PC-9 (cell line): ENCODE data around the gene FBP1. TPM values are rescaled to one million over a fixed set of nuclear protein-coding genes. Genes with fewer than 3 reads are reported as not detected.
"Not testable (repeated sequence)": the region's sequence is repeated elsewhere in the genome, so short reads cannot be mapped to it uniquely, and the experiment has no call there.

ENCODE experiments used
- BruUV-seq: library from RNA; stranded (reverse); fragments of 400-500 nt; replicated peaks from 2 replicates; lab custom pipeline; 2021; lab: Mats Ljungman, UMichigan
- CTCF ChIA-PET: fragments of 300-600 bp; sonication (Branson Sonifier 250); formaldehyde crosslinking; loops from one replicate; lab custom pipeline; 2022; ENCODE audit warnings: antibody characterized with exemption; lab: Charles Lee
- POLR2A ChIA-PET: fragments of 300-600 bp; sonication (Branson Sonifier 250); formaldehyde crosslinking; loops from one replicate; lab custom pipeline; 2022; ENCODE audit warnings: antibody characterized with exemption; ENCODE audit not compliant: unreplicated experiment; lab: Charles Lee
- DNase-seq, 2 experiments: peaks; one replicate each; pipeline versions ENCODE4 v3.0.0 to v3.0.0-alpha.2; 2015 to 2022; ENCODE audit warnings: mixed read lengths in 1 of 2
- H2AFZ ChIP-seq: fragments of 200-600 bp; sonication (generic); 2 replicates; pipeline ENCODE4 v1.8.1; 2017; ENCODE audit warnings: antibody characterized with exemption
- H3F3A ChIP-seq: fragments of 200-600 bp; sonication (generic); 2 replicates; pipeline ENCODE4 v1.8.1; 2017; ENCODE audit warnings: antibody characterized with exemption, mild to moderate bottlenecking, low read depth; ENCODE audit not compliant: insufficient read depth
- H3K27ac ChIP-seq: fragments of 200-600 bp; sonication (generic); 2 replicates; pipeline ENCODE4 v1.6.1; 2016; ENCODE audit warnings: mixed run types
- H3K27me3 ChIP-seq: fragments of 200-600 bp; sonication (generic); 2 replicates; pipeline ENCODE4 v1.6.1; 2016; ENCODE audit warnings: low read depth, mixed run types; ENCODE audit not compliant: insufficient read depth
- H3K36me3 ChIP-seq: fragments of 200-600 bp; sonication (generic); 2 replicates; pipeline ENCODE4 v1.6.1; 2016; ENCODE audit warnings: low read depth, mixed run types
- H3K4me1 ChIP-seq: fragments of 200-600 bp; sonication (generic); replicated peaks from 2 replicates; pipeline ENCODE4 v1.6.1; 2016; ENCODE audit warnings: mixed run types; ENCODE audit not compliant: insufficient read depth
- H3K4me2 ChIP-seq: fragments of 200-600 bp; sonication (generic); 2 replicates; pipeline ENCODE4 v1.6.1; 2017; ENCODE audit warnings: mixed run types
- H3K4me3 ChIP-seq: fragments of 200-600 bp; sonication (generic); 2 replicates; pipeline ENCODE4 v1.6.1; 2016; ENCODE audit warnings: mixed run types
- H3K79me2 ChIP-seq: fragments of 200-600 bp; sonication (generic); 2 replicates; pipeline ENCODE4 v1.6.1; 2017; ENCODE audit warnings: low read depth, mixed run types
- H3K9me2 ChIP-seq: fragments of 200-600 bp; sonication (generic); 2 replicates; pipeline ENCODE4 v1.8.1; 2017; ENCODE audit warnings: mild to moderate bottlenecking; ENCODE audit not compliant: insufficient read depth
- H3K9me3 ChIP-seq: fragments of 200-600 bp; sonication (generic); 2 replicates; pipeline ENCODE4 v1.8.1; 2016; ENCODE audit warnings: low read depth; ENCODE audit not compliant: insufficient read depth
- H4K20me1 ChIP-seq: fragments of 200-600 bp; sonication (generic); 2 replicates; pipeline ENCODE4 v1.8.1; 2017; ENCODE audit not compliant: insufficient read depth
- EZH2 ChIP-seq: fragments of 200-600 bp; sonication (generic); IDR thresholded peaks from 2 replicates; pipeline ENCODE4 v1.8.0; 2017; ENCODE audit warnings: antibody characterized with exemption, low read depth
- intact Hi-C: fragments of 100-400 bp; cut with micrococcal nuclease; formaldehyde crosslinking; loops from one replicate; pipeline ENCODE4 v1.10.0; 2022; ENCODE audit not compliant: unreplicated experiment
- total RNA-seq: library from RNA; stranded (reverse); gene quantifications from 2 replicates; pipeline ENCODE4 v1.2.3, GENCODE V29; 2021
- TF ChIP-seq, protein P1 (sequence below): fragments of 200-600 bp; sonication (generic); conservative IDR thresholded peaks from 2 replicates; pipeline ENCODE4 v1.6.1; 2017; ENCODE audit warnings: mixed run types, antibody characterized with exemption, mild to moderate bottlenecking, moderate library complexity

The FBP1 gene
- total RNA-seq, 1 experiment from 2014 or later, result 34.9 TPM

DNA sequence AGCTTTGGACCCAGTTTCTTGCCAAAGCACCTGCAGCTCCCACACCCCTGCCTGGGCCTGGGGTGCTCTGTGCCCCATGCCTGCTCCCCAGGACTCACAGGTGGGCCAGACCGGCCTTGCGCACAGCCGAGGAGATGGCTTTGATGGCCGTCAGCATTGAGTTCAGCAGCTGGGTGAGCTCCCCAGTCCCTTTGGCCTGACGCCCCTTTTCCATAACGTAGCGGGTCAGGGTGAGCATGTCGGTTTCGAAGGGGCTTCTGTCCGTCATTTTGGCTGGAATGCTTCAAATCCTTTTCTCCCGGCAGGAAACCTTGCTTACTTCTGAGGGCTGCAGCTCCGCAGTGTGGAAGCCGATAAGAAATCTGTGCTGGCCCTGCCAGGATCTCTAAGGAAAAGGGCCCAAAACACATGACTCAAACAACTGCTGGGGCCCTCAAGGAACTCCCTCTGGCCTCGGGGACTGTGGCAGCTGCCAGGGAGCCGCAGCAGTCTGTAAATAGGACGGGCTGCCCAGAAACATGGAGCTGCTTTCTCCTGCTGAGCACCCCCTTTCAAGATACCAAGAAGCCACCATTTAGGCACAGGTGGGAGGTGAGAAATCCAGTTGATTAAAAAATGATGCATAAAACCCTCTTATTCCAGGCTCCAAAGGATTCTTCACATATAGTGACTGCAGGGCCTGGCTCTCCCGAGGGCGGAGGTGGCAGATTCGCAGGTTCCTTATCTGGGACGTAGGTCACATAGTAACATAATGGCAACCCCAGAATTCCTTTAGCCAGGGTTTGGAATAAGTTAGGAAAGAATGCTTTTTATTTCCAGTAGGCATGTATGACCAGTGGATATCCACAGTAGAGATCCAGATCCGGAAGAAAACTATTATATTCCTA is 45.6 kb downstream of the FBP1 start, which contains the start of gene FBP2:
Gene FBP2 (minus strand): TSS at position 366 of the 887 bp plus-strand sequence. CDS start 98 bp downstream, at position 268.
- no TSS peak for BruUV-seq
- CTCF ChIA-PET, result interaction anchor here (0.5 kb wide), 1 partner anchor 66 kb away, joined by 3 read pairs; no protein-coding TSS in a partner anchor
- H3K27me3 ChIP-seq, result no peaks in the 10 kb centered on the region

DNA sequence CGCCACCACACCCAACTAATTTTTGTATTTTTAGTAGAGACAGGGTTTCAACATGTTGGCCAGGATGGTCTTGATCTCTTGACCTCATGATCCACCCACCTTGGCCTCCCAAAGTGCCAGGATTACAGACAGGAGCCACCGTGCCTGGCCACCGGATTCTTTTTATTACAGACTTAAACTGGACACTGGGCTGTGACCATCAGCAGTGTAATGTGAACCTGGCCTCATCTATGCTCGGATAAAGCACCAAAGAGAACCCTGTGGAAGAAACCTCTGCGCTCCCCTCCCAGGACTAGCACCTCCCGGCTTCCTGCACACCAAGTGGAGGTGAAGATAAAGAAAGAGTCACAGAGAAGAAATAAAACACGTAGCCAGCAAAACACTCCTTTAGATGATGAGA is 46.6 kb downstream of the FBP1 start:
- H2AFZ ChIP-seq, H3K79me2 ChIP-seq, H3K27me3 ChIP-seq, BruUV-seq, H3K27ac ChIP-seq, CTCF ChIA-PET, POLR2A ChIA-PET, H3K4me3 ChIP-seq, H3K9me3 ChIP-seq, H3K4me2 ChIP-seq, DNase-seq, H3K36me3 ChIP-seq, H4K20me1 ChIP-seq, H3F3A ChIP-seq, H3K9me2 ChIP-seq, H3K4me1 ChIP-seq, intact Hi-C loops: not testable (repeated sequence)

More for the DNA sequence above, 45.6 kb downstream of the FBP1 start, which contains the start of gene FBP2:
- no peaks in the 10 kb centered on the region for H3K9me3 ChIP-seq
- no peak for DNase-seq
- POLR2A ChIA-PET, result interaction anchor here (0.5 to 0.6 kb wide), 2 partner anchors 1020 kb away, joined by 3 to 12 read pairs; no protein-coding TSS in a partner anchor
- no peak within 1 kb of the TSS for H3K4me3 ChIP-seq
- no peaks in the 10 kb centered on the region for H3F3A ChIP-seq
- H3K79me2 ChIP-seq, result no peaks in the 10 kb centered on the region
- TF ChIP-seq, protein P1, sequence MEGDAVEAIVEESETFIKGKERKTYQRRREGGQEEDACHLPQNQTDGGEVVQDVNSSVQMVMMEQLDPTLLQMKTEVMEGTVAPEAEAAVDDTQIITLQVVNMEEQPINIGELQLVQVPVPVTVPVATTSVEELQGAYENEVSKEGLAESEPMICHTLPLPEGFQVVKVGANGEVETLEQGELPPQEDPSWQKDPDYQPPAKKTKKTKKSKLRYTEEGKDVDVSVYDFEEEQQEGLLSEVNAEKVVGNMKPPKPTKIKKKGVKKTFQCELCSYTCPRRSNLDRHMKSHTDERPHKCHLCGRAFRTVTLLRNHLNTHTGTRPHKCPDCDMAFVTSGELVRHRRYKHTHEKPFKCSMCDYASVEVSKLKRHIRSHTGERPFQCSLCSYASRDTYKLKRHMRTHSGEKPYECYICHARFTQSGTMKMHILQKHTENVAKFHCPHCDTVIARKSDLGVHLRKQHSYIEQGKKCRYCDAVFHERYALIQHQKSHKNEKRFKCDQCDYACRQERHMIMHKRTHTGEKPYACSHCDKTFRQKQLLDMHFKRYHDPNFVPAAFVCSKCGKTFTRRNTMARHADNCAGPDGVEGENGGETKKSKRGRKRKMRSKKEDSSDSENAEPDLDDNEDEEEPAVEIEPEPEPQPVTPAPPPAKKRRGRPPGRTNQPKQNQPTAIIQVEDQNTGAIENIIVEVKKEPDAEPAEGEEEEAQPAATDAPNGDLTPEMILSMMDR, result no peak
- TF ChIP-seq EZH2, result no peak
- intact Hi-C loops, result no loop called here
- H3K4me1 ChIP-seq, result no peaks in the 10 kb centered on the region
- no peak within 1 kb of the TSS for H2AFZ ChIP-seq
- no peak within 1 kb of the TSS for H3K4me2 ChIP-seq
- no peak within 1 kb of the TSS for H3K27ac ChIP-seq
- H3K36me3 ChIP-seq, result no peaks in the 10 kb centered on the region
- no peaks in the 10 kb centered on the region for H4K20me1 ChIP-seq
- H3K9me2 ChIP-seq, result no peaks in the 10 kb centered on the region

DNA sequence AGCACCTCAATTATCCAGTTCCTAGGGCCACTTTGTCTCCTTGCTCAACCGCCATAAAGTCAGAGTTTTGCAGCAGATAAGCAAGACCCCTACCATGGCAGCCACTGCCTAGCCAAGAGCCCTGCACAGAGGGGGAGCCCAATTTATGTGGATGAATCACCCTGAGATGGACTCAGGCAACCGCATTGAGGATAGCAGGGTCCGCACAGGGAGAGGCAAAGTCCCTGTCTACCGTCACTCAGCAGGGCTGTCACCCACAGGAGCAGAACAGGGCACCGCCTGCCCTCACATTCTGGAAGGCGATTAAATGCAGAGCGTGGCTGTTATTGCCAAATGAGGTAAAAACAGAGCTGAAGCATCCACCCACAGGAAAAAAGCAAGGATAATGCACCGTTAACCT is 47.4 kb downstream of the FBP1 start:
- no peak overlapping the region for H3K4me3 ChIP-seq
- no peak overlapping the region for H3K4me2 ChIP-seq
- TF ChIP-seq, protein P1, result no peak
- TF ChIP-seq EZH2, result no peak
- DNase-seq, result no peak
- H3K27me3 ChIP-seq, result no peaks in the 10 kb centered on the region
- H4K20me1 ChIP-seq, result no peaks in the 10 kb centered on the region
- H3K4me1 ChIP-seq, result no peaks in the 10 kb centered on the region
- ChIA-PET POLR2A (no interaction called here), CTCF (no interaction called here)
- no peaks in the 10 kb centered on the region for H3K79me2 ChIP-seq
- no peaks in the 10 kb centered on the region for H3F3A ChIP-seq
- intact Hi-C loops, result no loop called here
- no peaks in the 10 kb centered on the region for H3K9me2 ChIP-seq
- no TSS peak for BruUV-seq
- H2AFZ ChIP-seq, result no peak overlapping the region
- H3K9me3 ChIP-seq, result no peaks in the 10 kb centered on the region
- H3K36me3 ChIP-seq, result no peaks in the 10 kb centered on the region
- H3K27ac ChIP-seq, result no peak overlapping the region

DNA sequence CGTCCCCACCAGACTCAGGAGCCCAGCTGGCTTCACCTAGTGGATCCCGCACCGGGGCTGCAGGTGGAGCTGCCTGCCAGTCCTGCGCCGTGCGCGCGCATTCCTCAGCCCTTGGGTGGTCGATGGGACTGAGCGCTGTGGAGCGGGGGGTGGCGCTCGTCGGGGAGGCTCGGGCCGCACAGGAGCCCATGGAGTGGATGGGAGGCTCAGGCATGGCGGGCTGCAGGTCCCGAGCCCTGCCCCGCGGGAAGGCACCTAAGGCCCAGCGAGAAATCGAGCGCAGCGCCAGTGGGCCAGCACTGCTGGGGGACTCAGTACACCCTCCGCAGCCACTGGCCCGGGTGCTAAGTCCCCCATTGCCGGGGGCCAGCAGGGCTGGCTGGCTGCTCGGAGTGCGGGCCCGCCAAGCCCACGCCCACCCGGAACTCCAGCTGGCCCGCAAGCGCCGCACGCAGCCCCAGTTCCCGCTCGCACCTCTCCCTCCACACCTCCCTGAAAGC is 48.2 kb downstream of the FBP1 start:
- DNase-seq, H3K4me3 ChIP-seq, H3K4me2 ChIP-seq, POLR2A ChIA-PET, H4K20me1 ChIP-seq, H3K4me1 ChIP-seq, H3F3A ChIP-seq, H3K9me2 ChIP-seq, BruUV-seq, H3K27me3 ChIP-seq, H3K36me3 ChIP-seq, CTCF ChIA-PET, H3K9me3 ChIP-seq, H2AFZ ChIP-seq, H3K27ac ChIP-seq, H3K79me2 ChIP-seq, intact Hi-C loops: not testable (repeated sequence)
